ENCODE measurements around the gene SLC25A45. TPM values are rescaled to one million over a fixed set of nuclear protein-coding genes. Genes with fewer than 3 reads are reported as not detected.
"Not testable (repeated sequence)": the region's sequence is repeated elsewhere in the genome, so short reads cannot be mapped to it uniquely, and the experiment has no call there.

The SLC25A45 gene
- polyA plus RNA-seq, 2 of the 4 experiments (the other 2 are of a cell fraction): 3.1 to 8.1 TPM

GRCh38 chr11:65416341-65416824 lies 33.9 kb upstream of the SLC25A45 start (continued):
- TF ChIP-seq ELK1 (IDR thresholded peaks at IDR 0.05; ENCODE audit: low read depth, low read length) (no peak), HOXB5 (CRISPR knock-in tag; IDR thresholded peaks at IDR 0.05) (peak; percentile 26; the same call in 1 of the 2 replicates), MAX (IDR thresholded peaks at IDR 0.05) (peak; percentile 62; the same call in 1 of the 2 replicates), ZSCAN20 (CRISPR knock-in tag; IDR thresholded peaks at IDR 0.05) (no peak), FOSB (CRISPR knock-in tag; IDR thresholded peaks at IDR 0.05) (no peak), BCL3 (IDR thresholded peaks at IDR 0.05) (no peak), KDM1A (IDR thresholded peaks at IDR 0.05; ENCODE audit: low read depth) (no peak), EP300 (IDR thresholded peaks at IDR 0.05) (no peak), TP53 (CRISPR knock-in tag; IDR thresholded peaks at IDR 0.05) (0 out of 2 replicates have a peak, but pooled peaks have one; percentile 11)

GRCh38 chr11:65415499-65416340 lies 33.3 kb upstream of the SLC25A45 start:
- POLR2A ChIA-PET: interaction anchor here (0.7 to 17.5 kb wide), 11 partner anchors 11 to 88 kb away, joined by 3 to 756 read pairs (median 4); partner anchors contain the start of genes MALAT1 and NEAT1
- H3K4me3 ChIP-seq: peak overlapping the region; percentile 3; the same call in 1 of the 3 replicates
- 82% methylated on average over 11 of the region's 11 CpGs for WGBS (ENCODE audit: missing lambda C conversion rate)

GRCh38 chr11:65414776-65415498 lies 32.5 kb upstream of the SLC25A45 start:
- no peak for FAIRE-seq
- ChIA-PET POLR2A (interaction anchor here (0.6 to 17.5 kb wide), 8 partner anchors 9 to 930 kb away, joined by 3 to 756 read pairs (median 4); partner anchors contain the start of genes BRMS1, MALAT1 and NEAT1), CTCF (interaction anchor here (0.6 to 17.0 kb wide), 22 partner anchors 11 to 181 kb away, joined by 3 to 208 read pairs (median 8); partner anchors contain the start of genes CDC42EP2, FRMD8, MALAT1 and SLC25A45)
- peak overlapping the region in 1 of 2 experiments; percentile 97; a peak in 3 of 6 replicates for H3K27ac ChIP-seq
- peaks cover 41% of the 10 kb centered on the region for H3K4me1 ChIP-seq
- no peak for DNase-seq (ENCODE audit: low read depth in 1 of 2, low spot score in 1 of 2)
- ATAC-seq: no peak
- H3K4me2 ChIP-seq: no peak overlapping the region
- no peak for TF ChIP-seq JUNB (IDR thresholded peaks at IDR 0.05)
- TF ChIP-seq ATOH8 (CRISPR knock-in tag; IDR thresholded peaks at IDR 0.05; ENCODE audit: low read depth): no peak
- H3K4me3 ChIP-seq: no peak overlapping the region
- no peaks in the 10 kb centered on the region for H3K9me3 ChIP-seq
- 86% methylated on average over 11 of the region's 11 CpGs for WGBS (ENCODE audit: missing lambda C conversion rate)

More at GRCh38 chr11:65415499-65416340, 33.3 kb upstream of the SLC25A45 start:
- TF ChIP-seq ZFP36 (IDR thresholded peaks at IDR 0.05; ENCODE audit: borderline replicate concordance, partially characterized antibody): no peak
- 0 out of 2 replicates have a peak, but pooled peaks have one; percentile 32 for TF ChIP-seq TP53 (CRISPR knock-in tag; IDR thresholded peaks at IDR 0.05)
- no peaks in the 10 kb centered on the region for H3K9me3 ChIP-seq
- CTCF ChIA-PET: interaction anchor here (0.6 to 17.0 kb wide), 39 partner anchors 10 to 204 kb away, joined by 3 to 208 read pairs (median 5); partner anchors contain the start of genes CDC42EP2, FRMD8, MALAT1 and SLC25A45
- DNase-seq (ENCODE audit: low read depth in 1 of 2, low spot score in 1 of 2) (no peak), ATAC-seq (no peak), FAIRE-seq (no peak)
- H3K4me2 ChIP-seq: peak overlapping the region; percentile 89
- peak overlapping the region; percentile 97 to 100 for H3K27ac ChIP-seq
- peaks cover 49% of the 10 kb centered on the region for H3K4me1 ChIP-seq

GRCh38 chr11:65413077-65413664 lies 30.7 kb upstream of the SLC25A45 start:
- ATAC-seq; DNase-seq (ENCODE audit: low read depth in 1 of 2, low spot score in 1 of 2); H3K4me2 ChIP-seq; H3K4me3 ChIP-seq; H3K9me3 ChIP-seq; H3K27ac ChIP-seq; FAIRE-seq: not testable (repeated sequence)
- ChIA-PET CTCF (interaction anchor here (0.7 to 17.0 kb wide), 5 partner anchors 9 to 98 kb away, joined by 3 to 208 read pairs (median 3); partner anchors contain the start of genes FRMD8, MALAT1 and SLC25A45), POLR2A (interaction anchor here (2.6 to 9.5 kb wide), 2 partner anchors 10 to 13 kb away, joined by 6 to 131 read pairs; partner anchors contain the start of gene NEAT1)
- H3K4me1 ChIP-seq: peaks cover 26% of the 10 kb centered on the region
- 86% methylated on average over 15 of the region's 15 CpGs for WGBS (ENCODE audit: missing lambda C conversion rate)

Measured in A549 (cell line).